T-helper 2 cell (primary cell): Measurements from ENCODE around the gene SFXN2.
"Not testable (repeated sequence)": the region's sequence is repeated elsewhere in the genome, so short reads cannot be mapped to it uniquely, and the experiment has no call there.

Experiments
- DNase-seq, 5 experiments: peaks; one replicate each; pipeline versions ENCODE4 v3.0.0 to v3.0.0-alpha.2; 2012 to 2022

The SFXN2 gene

GRCh38 chr10:102758240-102758932 is 44.0 kb downstream of the SFXN2 start:
- DNase-seq: peak in 1 of 5 experiments; percentile 34

GRCh38 chr10:102758933-102759262 is 44.5 kb downstream of the SFXN2 start:
- DNase-seq: not testable (repeated sequence)

GRCh38 chr10:102759497-102760210 is 45.2 kb downstream of the SFXN2 start:
- no peak for DNase-seq

GRCh38 chr10:102761981-102762380 is 47.5 kb downstream of the SFXN2 start:
- DNase-seq: no peak

- no peak for DNase-seq
Measured at GRCh38 chr10:102762401-102763015, 48.1 kb downstream of the SFXN2 start.

- DNase-seq: no peak
Measured at GRCh38 chr10:102763037-102763607, 48.7 kb downstream of the SFXN2 start.

GRCh38 chr10:102764470-102765161 is 50.2 kb downstream of the SFXN2 start:
- DNase-seq: no peak

- DNase-seq: no peak
Measured at GRCh38 chr10:102765336-102765735, 50.9 kb downstream of the SFXN2 start.

GRCh38 chr10:102767428-102768160 is 53.2 kb downstream of the SFXN2 start:
- DNase-seq: peak in 1 of 5 experiments; percentile 74

GRCh38 chr10:102769375-102770107 is 55.1 kb downstream of the SFXN2 start:
- peak in 1 of 5 experiments; percentile 49 for DNase-seq

GRCh38 chr10:102770108-102770482 is 55.7 kb downstream of the SFXN2 start:
- DNase-seq: peak in 1 of 5 experiments; percentile 87

GRCh38 chr10:102770792-102771191 is 56.4 kb downstream of the SFXN2 start:
- no peak for DNase-seq

- no peak for DNase-seq
Measured at GRCh38 chr10:102773320-102773719, 58.9 kb downstream of the SFXN2 start.

GRCh38 chr10:102773986-102774385 is 59.5 kb downstream of the SFXN2 start:
- DNase-seq: peak in 1 of 5 experiments; percentile 62

- no peak for DNase-seq
Measured at GRCh38 chr10:102775201-102775934, 60.9 kb downstream of the SFXN2 start.

GRCh38 chr10:102775935-102776669 is 61.7 kb downstream of the SFXN2 start:
- DNase-seq: no peak

GRCh38 chr10:102776779-102777456 is 62.5 kb downstream of the SFXN2 start:
- no peak for DNase-seq

GRCh38 chr10:102777711-102778453 is 63.4 kb downstream of the SFXN2 start:
- DNase-seq: no peak

- no peak for DNase-seq
Measured at GRCh38 chr10:102778781-102779180, 64.3 kb downstream of the SFXN2 start.
